NB4 (cell line): Measurements from ENCODE around the gene NANOS3.

Experiments
- DNase-seq: peaks from one replicate; pipeline ENCODE4 v3.0.0; 2010; ENCODE audit warnings: low read depth
- H3K4me3 ChIP-seq: one replicate; pipeline ENCODE4 v1.5.1; 2011; ENCODE audit warnings: mild to moderate bottlenecking, low read depth, low read length, moderate library complexity
- CTCF ChIP-seq: IDR thresholded peaks from one replicate; pipeline ENCODE4 v1.5.1; 2012; ENCODE audit warnings: low read depth, low read length
- MAX ChIP-seq: IDR thresholded peaks from 2 replicates; pipeline ENCODE4 v1.6.1; 2011; ENCODE audit warnings: low read depth, low read length
- MYC ChIP-seq: IDR thresholded peaks from 2 replicates; pipeline ENCODE4 v1.6.1; 2011; ENCODE audit warnings: low read depth, low read length
- POLR2A ChIP-seq: IDR thresholded peaks from 2 replicates; pipeline ENCODE4 v1.6.1; 2011; ENCODE audit warnings: mild to moderate bottlenecking; ENCODE audit not compliant: insufficient read length; ENCODE audit errors: extremely low read depth

The NANOS3 gene

DNA sequence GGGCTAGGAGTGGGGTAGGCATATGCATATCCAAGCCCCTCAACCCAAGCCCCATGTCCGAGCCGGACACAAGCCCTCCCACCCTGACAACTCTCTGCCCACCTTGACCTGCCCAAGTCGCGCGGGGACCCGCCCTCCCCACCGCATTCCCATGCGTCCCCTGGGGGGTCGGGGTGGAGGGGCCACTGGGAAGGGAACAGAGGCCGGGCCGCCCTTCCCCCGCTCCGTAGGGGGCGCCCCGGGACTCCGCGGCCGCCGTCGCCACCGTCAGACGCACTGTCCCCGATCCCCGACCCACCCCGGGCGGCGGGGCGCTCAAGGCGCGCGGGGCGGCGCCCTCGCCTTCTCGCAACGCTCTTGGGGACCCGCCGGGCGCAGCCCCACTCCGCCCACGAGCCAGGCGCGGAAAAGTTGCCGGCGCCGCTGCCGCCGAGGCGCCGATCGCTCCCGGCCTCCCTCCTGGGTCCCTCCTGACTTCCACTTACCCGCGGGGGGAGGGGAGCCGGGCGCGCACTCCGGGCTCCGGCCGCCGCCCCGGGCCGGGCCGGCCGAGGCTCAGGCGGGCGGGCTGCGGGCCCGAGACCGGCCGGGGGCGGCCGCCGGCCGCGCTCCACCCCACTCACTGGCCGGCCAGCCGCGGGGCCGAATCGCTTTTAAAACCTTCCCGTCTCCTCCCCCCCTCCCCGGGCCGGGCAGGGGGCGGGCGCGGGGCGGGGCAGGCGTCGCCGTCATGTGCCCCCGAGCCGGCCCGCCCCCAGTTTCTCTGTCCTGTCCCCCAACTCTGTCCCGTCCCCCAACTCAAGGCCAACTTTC lies 34.4 kb upstream of the NANOS3 start:
- peak; percentile 86 for TF ChIP-seq POLR2A
- no peak for TF ChIP-seq CTCF
- peak overlapping the region; percentile 83 for H3K4me3 ChIP-seq
- DNase-seq: peak; percentile 77

DNA sequence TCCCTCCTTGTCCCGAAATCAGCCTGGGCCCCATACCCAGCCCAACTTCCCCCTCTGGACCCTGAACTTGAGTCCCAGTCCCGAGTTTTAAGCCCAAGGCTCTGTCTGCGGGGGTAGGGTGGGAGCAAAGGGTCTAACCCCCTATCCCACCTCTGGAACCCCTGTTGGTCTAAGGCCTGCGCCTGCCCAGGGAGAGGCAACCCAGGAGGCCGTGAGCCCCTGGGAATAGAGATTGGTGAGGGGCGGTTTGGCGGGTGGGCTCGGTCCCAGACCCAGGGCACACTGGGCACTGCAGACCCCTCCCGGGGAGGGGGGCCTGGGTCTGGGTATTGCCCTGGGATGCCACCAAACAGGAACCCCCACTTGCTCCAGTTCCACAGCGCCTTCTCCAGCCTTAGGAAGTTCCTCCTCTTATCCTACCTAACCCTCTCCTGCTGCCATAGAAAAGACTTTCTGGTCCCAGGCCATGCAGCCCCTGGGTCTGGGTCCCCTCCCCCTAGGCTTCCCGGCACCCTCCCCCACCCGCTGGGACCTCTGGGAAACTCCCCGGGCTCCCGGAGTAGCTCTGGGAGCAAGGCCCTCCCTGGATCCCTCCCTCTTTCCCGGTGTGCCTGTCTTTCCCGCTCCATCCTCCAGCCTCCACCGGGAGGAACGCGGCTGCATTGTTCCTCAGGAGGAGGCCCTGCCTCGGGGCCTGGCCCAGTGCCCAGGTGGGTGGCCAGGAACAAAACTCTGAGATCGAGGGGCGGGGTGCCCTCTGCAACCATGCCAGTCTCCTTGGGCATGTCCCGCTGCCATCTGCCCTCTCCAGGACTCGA lies 33.6 kb upstream of the NANOS3 start:
- TF ChIP-seq CTCF: no peak
- TF ChIP-seq MAX: no peak
- no peak for TF ChIP-seq POLR2A
- no peak for TF ChIP-seq MYC
- peak overlapping the region; percentile 55 for H3K4me3 ChIP-seq
- no peak for DNase-seq

DNA sequence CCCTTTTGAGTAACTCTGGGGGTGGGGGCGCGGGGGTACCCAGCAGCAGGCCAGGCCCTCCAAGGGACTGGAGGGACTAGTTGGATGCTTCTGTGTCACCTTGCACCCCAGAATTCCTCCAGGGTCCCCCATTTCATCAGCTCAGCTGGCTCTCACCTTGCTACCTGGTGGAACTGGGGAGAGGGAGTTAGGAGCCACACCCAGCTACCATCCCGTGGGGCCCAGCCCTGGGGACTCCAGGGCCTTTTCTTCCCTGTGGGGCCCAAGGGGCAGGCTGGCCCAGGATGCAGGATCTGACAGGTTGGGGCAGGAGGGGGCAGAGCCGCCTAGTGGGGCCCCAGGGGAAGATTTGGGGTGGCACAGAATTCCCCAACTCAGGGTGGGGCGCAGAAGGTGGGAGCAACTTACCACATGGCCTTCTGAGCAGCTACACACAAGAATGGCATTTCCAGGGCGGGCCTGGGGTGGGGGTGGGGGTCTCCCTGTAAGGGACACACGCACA lies 32.8 kb upstream of the NANOS3 start:
- no peak overlapping the region for H3K4me3 ChIP-seq
- DNase-seq: no peak
- TF ChIP-seq POLR2A (no peak), MAX (no peak), MYC (no peak), CTCF (no peak)

DNA sequence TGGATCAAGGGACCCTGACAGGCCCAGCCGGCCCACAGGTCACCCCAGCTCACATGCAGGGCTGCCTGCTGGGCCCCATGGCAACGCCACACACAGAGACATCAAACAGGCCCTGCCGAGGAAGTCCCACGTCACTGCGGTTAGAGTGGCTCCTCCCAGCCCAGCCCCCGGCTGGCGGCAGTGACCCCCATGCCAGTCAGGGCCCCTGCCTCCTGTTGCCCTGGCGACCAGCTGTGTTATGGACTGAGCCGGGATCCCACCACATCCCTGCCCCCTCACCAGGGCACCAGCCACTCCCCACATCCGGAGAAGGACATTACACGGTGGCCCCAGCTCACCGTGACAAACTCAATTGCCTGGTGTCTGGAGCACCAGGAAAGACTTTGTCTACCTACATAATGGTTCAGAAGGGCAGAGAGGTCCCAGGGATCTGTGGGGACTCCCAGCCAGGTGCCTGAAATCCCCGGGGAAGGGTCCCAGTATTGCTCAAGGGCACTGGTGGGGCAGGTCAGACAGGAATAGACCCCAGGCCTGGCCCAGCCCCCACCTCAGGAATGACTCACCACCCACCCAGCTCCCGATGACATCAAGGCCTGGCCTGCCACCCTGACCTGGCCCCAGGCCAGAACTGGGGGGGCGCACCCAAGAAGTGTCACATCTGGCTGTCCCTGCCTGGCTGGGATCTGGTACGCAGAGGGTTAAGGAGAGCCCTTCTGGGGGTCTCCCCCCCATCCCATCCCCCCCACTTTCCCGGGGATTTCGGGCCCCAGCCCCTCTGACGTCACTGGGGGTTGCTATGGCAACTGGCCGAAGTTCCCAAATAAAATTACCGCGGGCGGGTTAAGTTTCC lies 30.2 kb upstream of the NANOS3 start:
- TF ChIP-seq MYC (peak; percentile 43; the same call in 1 of the 2 replicates), MAX (peak; percentile 72), CTCF (no peak), POLR2A (no peak)
- peak overlapping the region; percentile 35 for H3K4me3 ChIP-seq

GRCh38 chr19:13847407-13848339 lies 29.3 kb upstream of the NANOS3 start:
- DNase-seq: peak; percentile 92
- TF ChIP-seq POLR2A (peak; percentile 16), MYC (no peak)

More for the DNA sequence above, 30.2 kb upstream of the NANOS3 start:
- peak; percentile 94 for DNase-seq

More at GRCh38 chr19:13847407-13848339, 29.3 kb upstream of the NANOS3 start:
- H3K4me3 ChIP-seq: peak overlapping the region; percentile 35
